ENCODE results near the gene DUSP21. TPM values are rescaled to one million over a fixed set of nuclear protein-coding genes. Genes with fewer than 3 reads are reported as not detected.
"Not testable (repeated sequence)": the region's sequence is repeated elsewhere in the genome, so short reads cannot be mapped to it uniquely, and the experiment has no call there.

DUSP21 gene
- total RNA-seq, 1 donor from 2014 or later = not detected

- Mint-ChIP-seq H3K27me3 (ENCODE audit: insufficient read depth, low read depth) (no peaks in the 10 kb centered on the region), H3K36me3 (no peaks in the 10 kb centered on the region), H3K4me3 (no peak overlapping the region), H3K4me1 (no peaks in the 10 kb centered on the region), H3K9me3 (peaks cover 7% of the 10 kb centered on the region), H3K27ac (no peak overlapping the region)
- Histone ChIP-seq H4K20me1 (ENCODE audit: low read depth) (no peaks in the 10 kb centered on the region), H3K9me3 (ENCODE audit: low read depth) (no peaks in the 10 kb centered on the region), H3K4me2 (no peak overlapping the region), H3K9ac (no peak overlapping the region), H3F3A (ENCODE audit: low read depth) (no peaks in the 10 kb centered on the region), H3K4me1 (no peaks in the 10 kb centered on the region), H3K27ac (no peak overlapping the region), H3K36me3 (no peaks in the 10 kb centered on the region), H3K79me2 (ENCODE audit: low read depth) (no peaks in the 10 kb centered on the region), H3K27me3 (no peaks in the 10 kb centered on the region), H3K4me3 (no peak overlapping the region), H2AFZ (replicated peaks) (no peak overlapping the region)
- no peak for DNase-seq (ENCODE audit: low spot score)
- no peak for TF ChIP-seq EZH2phosphoT487 (IDR thresholded peaks at IDR 0.05)
- TF ChIP-seq EZH2 (IDR thresholded peaks at IDR 0.05) = no peak
- no peak for TF ChIP-seq CTCF (IDR thresholded peaks at IDR 0.05)
Observed at GRCh38 chrX:44822601-44823000, 21.2 kb upstream of the DUSP21 start.

DNA sequence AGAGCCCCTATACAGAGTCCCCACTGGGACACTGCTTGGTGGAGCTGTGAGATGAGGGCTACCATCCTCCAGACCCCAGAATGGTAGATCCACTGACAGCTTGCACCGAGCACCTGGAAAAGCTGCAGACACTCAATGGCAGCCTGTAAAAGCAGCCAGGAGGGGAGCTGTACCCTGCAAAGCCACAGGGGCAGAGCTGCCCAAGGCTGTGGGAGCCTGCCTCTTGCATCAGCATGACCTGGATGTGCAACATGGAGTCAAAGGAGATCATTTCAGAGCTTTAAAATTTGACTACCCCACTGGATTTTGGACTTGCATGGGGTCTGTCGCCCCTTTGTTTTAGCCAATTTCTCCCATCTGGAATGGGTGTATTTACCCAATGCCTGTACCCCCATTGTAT lies 20.6 kb upstream of the DUSP21 start:
- H3K9me3 Mint-ChIP-seq; H3K36me3 ChIP-seq; H3K4me3 Mint-ChIP-seq; H3K4me1 Mint-ChIP-seq; DNase-seq (ENCODE audit: low spot score); H3K4me1 ChIP-seq; H3K9me3 ChIP-seq (ENCODE audit: low read depth); H2AFZ ChIP-seq (replicated peaks); H4K20me1 ChIP-seq (ENCODE audit: low read depth); H3K4me2 ChIP-seq; H3K27me3 ChIP-seq; H3F3A ChIP-seq (ENCODE audit: low read depth); H3K9ac ChIP-seq; H3K36me3 Mint-ChIP-seq; H3K4me3 ChIP-seq; H3K27me3 Mint-ChIP-seq (ENCODE audit: insufficient read depth, low read depth); H3K79me2 ChIP-seq (ENCODE audit: low read depth); H3K27ac Mint-ChIP-seq; H3K27ac ChIP-seq: not testable (repeated sequence)

DNA sequence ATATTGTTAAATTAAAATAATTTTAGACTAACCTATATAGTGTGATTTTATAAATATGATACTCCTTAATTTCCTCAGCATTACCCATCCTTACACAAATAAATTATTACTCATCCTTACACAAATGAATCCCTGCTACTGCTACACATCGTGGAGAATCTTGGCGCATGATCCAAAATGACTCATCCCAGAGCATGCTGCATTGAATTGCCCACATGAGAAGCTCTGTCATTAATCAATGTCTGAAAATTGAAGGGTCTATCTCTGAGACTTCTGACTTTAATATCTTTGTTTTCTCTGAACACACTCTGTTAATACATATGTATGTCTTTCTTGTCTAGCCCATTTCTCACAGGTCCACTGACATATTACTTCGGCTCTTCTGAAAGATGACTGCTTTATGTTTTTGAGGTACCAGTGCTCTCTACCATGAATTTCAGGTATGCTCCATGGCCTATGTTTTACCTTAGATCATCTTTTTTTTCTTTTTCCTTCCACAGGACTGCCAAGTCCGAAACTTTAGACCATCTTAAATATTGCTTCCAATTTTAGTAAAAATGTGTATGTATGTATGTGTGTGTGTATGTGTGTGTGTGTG lies 15.7 kb upstream of the DUSP21 start:
- H2AFZ ChIP-seq (replicated peaks) = no peak overlapping the region
- Mint-ChIP-seq H3K27ac (no peak overlapping the region), H3K4me1 (no peaks in the 10 kb centered on the region), H3K27me3 (ENCODE audit: insufficient read depth, low read depth) (no peaks in the 10 kb centered on the region), H3K9me3 (no peaks in the 10 kb centered on the region), H3K4me3 (no peak overlapping the region), H3K36me3 (no peaks in the 10 kb centered on the region)
- no peaks in the 10 kb centered on the region for H3F3A ChIP-seq (ENCODE audit: low read depth)
- DNase-seq (ENCODE audit: low spot score) = no peak
- H3K27me3 ChIP-seq = no peaks in the 10 kb centered on the region
- no peaks in the 10 kb centered on the region for H3K4me1 ChIP-seq
- no peaks in the 10 kb centered on the region for H4K20me1 ChIP-seq (ENCODE audit: low read depth)
- no peak overlapping the region for H3K4me3 ChIP-seq
- H3K9me3 ChIP-seq (ENCODE audit: low read depth) = no peaks in the 10 kb centered on the region
- TF ChIP-seq CTCF (IDR thresholded peaks at IDR 0.05) = no peak
- no peaks in the 10 kb centered on the region for H3K79me2 ChIP-seq (ENCODE audit: low read depth)
- no peak overlapping the region for H3K9ac ChIP-seq
- no peaks in the 10 kb centered on the region for H3K36me3 ChIP-seq
- H3K4me2 ChIP-seq = no peak overlapping the region
- H3K27ac ChIP-seq = no peak overlapping the region

- no peak overlapping the region for H3K27ac Mint-ChIP-seq
- H4K20me1 ChIP-seq (ENCODE audit: low read depth) = no peaks in the 10 kb centered on the region
- H3K4me3 Mint-ChIP-seq = no peak overlapping the region
- no peaks in the 10 kb centered on the region for H3K9me3 ChIP-seq (ENCODE audit: low read depth)
- no peaks in the 10 kb centered on the region for H3K27me3 ChIP-seq
- peaks cover 4% of the 10 kb centered on the region for H3K27me3 Mint-ChIP-seq (ENCODE audit: insufficient read depth, low read depth)
- no peaks in the 10 kb centered on the region for H3K4me1 ChIP-seq
- no peak overlapping the region for H3K27ac ChIP-seq
- H2AFZ ChIP-seq (replicated peaks) = no peak overlapping the region
- no peak for DNase-seq (ENCODE audit: low spot score)
- H3K4me1 Mint-ChIP-seq = no peaks in the 10 kb centered on the region
- no peaks in the 10 kb centered on the region for H3F3A ChIP-seq (ENCODE audit: low read depth)
- H3K9me3 Mint-ChIP-seq = no peaks in the 10 kb centered on the region
- no peaks in the 10 kb centered on the region for H3K36me3 Mint-ChIP-seq
- H3K79me2 ChIP-seq (ENCODE audit: low read depth) = no peaks in the 10 kb centered on the region
- no peaks in the 10 kb centered on the region for H3K36me3 ChIP-seq
- TF ChIP-seq EZH2 (IDR thresholded peaks at IDR 0.05) = no peak
- TF ChIP-seq CTCF (IDR thresholded peaks at IDR 0.05) = no peak
- TF ChIP-seq EZH2phosphoT487 (IDR thresholded peaks at IDR 0.05) = no peak
- H3K4me3 ChIP-seq = no peak overlapping the region
- H3K4me2 ChIP-seq = no peak overlapping the region
- H3K9ac ChIP-seq = no peak overlapping the region
Observed at GRCh38 chrX:44829832-44830231, 14.0 kb upstream of the DUSP21 start.
